K562 (cell line): ENCODE data around the gene SLC26A8. TPM values are rescaled to one million over a fixed set of nuclear protein-coding genes. Genes with fewer than 3 reads are reported as not detected.
A peak's percentile ranks its signal among the peaks of the same experiment; 100 is the strongest.

Experiments used
- ATAC-seq: fragments of 200-7000 bp; cut with Tn5 transposase; 3 replicates; pipeline ENCODE4 v1.9.1; 2020; ENCODE audit warnings: moderate library complexity
- BruUV-seq: library from RNA; stranded (reverse); fragments of 400-500 nt; replicated peaks from 2 replicates; lab custom pipeline; 2021; lab: Mats Ljungman, UMichigan
- CTCF ChIA-PET: fragments of 300-600 bp; formaldehyde crosslinking; extraction: SDS; loops from one replicate; lab custom pipeline; 2021; ENCODE audit warnings: low intra/inter-chr PET ratio; lab: Yijun Ruan, JAX
- POLR2A ChIA-PET: fragments of 300-600, 350-650 bp; sonication (Branson Sonifier 250); formaldehyde crosslinking; extraction: SDS; loops from one replicate; lab custom pipeline; 2021; ENCODE audit warnings: antibody characterized with exemption, inconsistent platforms; lab: Yijun Ruan, JAX
- DNase-seq, 4 experiments: peaks; one replicate each; pipeline versions ENCODE4 v3.0.0 to v3.0.0-alpha.2; 2011 to 2018; ENCODE audit warnings: low spot score in 3 of 4, mixed read lengths in 3 of 4; ENCODE audit errors: extremely low read depth in 1 of 4
- FAIRE-seq: peaks from 2 replicates; lab custom pipeline; 2011; peaks lifted over from hg19 to GRCh38; lab: Jason Lieb, UNC
- H2AFZ ChIP-seq: 2 replicates; pipeline ENCODE4 v1.6.0; 2011; ENCODE audit warnings: low read depth, low read length, control low read depth, inconsistent platforms
- H3K27ac ChIP-seq: fragments of 200-600 bp; 3 replicates; pipeline ENCODE4 v1.8.0; 2011; ENCODE audit warnings: low read depth, mild to moderate bottlenecking, control low read depth, inconsistent platforms, low read length, moderate library complexity, mixed read lengths; ENCODE audit errors: extremely low read depth
- H3K27me3 ChIP-seq, 2 experiments: fragments of 300-600 bp in 1 of 2; 2 replicates in 1 of 2; 3 replicates in 1 of 2; pipeline versions ENCODE4 v1.6.0 to v1.8.0; 2011; ENCODE audit warnings: inconsistent platforms in 2 of 2, low read length in 2 of 2, mild to moderate bottlenecking in 1 of 2, mixed read lengths in 1 of 2, moderate library complexity in 1 of 2; ENCODE audit not compliant: control insufficient read depth in 2 of 2, insufficient read depth in 2 of 2
- H3K36me3 ChIP-seq: fragments of 300-600 bp; 3 replicates; pipeline ENCODE4 v1.8.0; 2011; ENCODE audit warnings: mild to moderate bottlenecking, low read length, inconsistent platforms; ENCODE audit not compliant: control insufficient read depth, insufficient read depth
- H3K4me1 ChIP-seq, 2 experiments: fragments of 200-600 bp in 1 of 2; replicated peaks in 1 of 2; 2 replicates in 1 of 2; 3 replicates in 1 of 2; pipeline versions ENCODE4 v1.5.1 to v1.8.0; 2011; ENCODE audit warnings: inconsistent platforms in 2 of 2, low read length in 2 of 2, mild to moderate bottlenecking in 1 of 2, mixed read lengths in 1 of 2, moderate library complexity in 1 of 2; ENCODE audit not compliant: control insufficient read depth in 2 of 2, insufficient read depth in 2 of 2
- H3K4me2 ChIP-seq: 2 replicates; pipeline ENCODE4 v1.6.1; 2011; ENCODE audit warnings: low read length, control low read depth, inconsistent platforms, mixed read lengths; ENCODE audit not compliant: insufficient read depth
- H3K4me3 ChIP-seq: fragments of 200-600 bp; sonication (generic), shearing (Covaris generic); 2 replicates; pipeline ENCODE4 v1.5.1; 2016; ENCODE audit warnings: control low read depth, inconsistent platforms
- H3K79me2 ChIP-seq: fragments of 200-600 bp; 3 replicates; pipeline ENCODE4 v1.8.0; 2011; ENCODE audit warnings: low read length, inconsistent platforms; ENCODE audit not compliant: control insufficient read depth, insufficient read depth
- H3K9ac ChIP-seq, 2 experiments: 2 replicates each; pipeline versions ENCODE4 v1.6.0 to v1.6.1; 2011; ENCODE audit warnings: low read depth in 2 of 2, low read length in 2 of 2, control low read depth in 1 of 2, inconsistent platforms in 1 of 2, mild to moderate bottlenecking in 1 of 2, mixed read lengths in 1 of 2; ENCODE audit not compliant: insufficient read depth in 1 of 2
- H3K9me1 ChIP-seq: one replicate; pipeline ENCODE4 v1.6.0; 2011; ENCODE audit warnings: inconsistent platforms, mild to moderate bottlenecking, low read length, moderate library complexity; ENCODE audit not compliant: control insufficient read depth, insufficient read depth
- H3K9me3 ChIP-seq: replicated peaks from 2 replicates; pipeline ENCODE4 v1.5.1; 2011; ENCODE audit warnings: low read depth, low read length, inconsistent platforms; ENCODE audit not compliant: control insufficient read depth, insufficient read depth
- H4K20me1 ChIP-seq: replicated peaks from 2 replicates; pipeline ENCODE4 v1.6.1; 2011; ENCODE audit warnings: low read length, inconsistent platforms, mixed read lengths; ENCODE audit not compliant: control insufficient read depth, insufficient read depth
- CHCHD3 ChIP-seq: fragments of 250-450 bp; sonication (Bioruptor Pico); IDR thresholded peaks from 2 replicates; pipeline ENCODE4 v2.1.2; 2022; ENCODE audit warnings: mild to moderate bottlenecking
- HDAC2 ChIP-seq: fragments of 450-650 bp; IDR thresholded peaks from 2 replicates; pipeline ENCODE4 v1.6.1; 2016; ENCODE audit warnings: mild to moderate bottlenecking
- RNF2 ChIP-seq: sonication (generic); IDR thresholded peaks from 2 replicates; pipeline ENCODE4 v1.6.1; 2016
- WGBS: fragments of 100-300 bp; shearing (Covaris generic); methylation state at CpG from one replicate; pipeline ENCODE4 v1.1.6; 2016; ENCODE audit warnings: low coverage, mixed read lengths; ENCODE audit not compliant: insufficient coverage; ENCODE audit errors: missing lambda C conversion rate; 5-methylcytosine and 5-hydroxymethylcytosine counted together
- in situ Hi-C: fragments of 300-500 bp; cut with MboI; formaldehyde crosslinking; loops from 4 replicates; pipeline ENCODE4 v1.15.0; 2018; ENCODE audit warnings: inconsistent platforms, mixed read lengths
- intact Hi-C: fragments of 100-400 bp; cut with micrococcal nuclease; formaldehyde crosslinking; loops from 2 replicates; pipeline ENCODE4 v1.14.2; 2022
- polyA plus RNA-seq, 8 experiments: library from polyadenylated mRNA; depleted of rRNA in 4 of 8; stranded (reverse) in 5 of 8; unstranded in 3 of 8; fragments of >200 nt; fragmentation: Nextera tagmentation in 2 of 8; fragmentation: Illumina TruSeq in 1 of 8; extraction: Ambion mirVana in 2 of 8; extraction: Trizol in 1 of 8; gene quantifications; 2 replicates each; pipeline versions ENCODE4 v1.2.1 to v1.2.3, GENCODE V29; 2011 to 2014; ENCODE audit warnings: inconsistent platforms in 1 of 8, missing spikeins in 1 of 8
- total RNA-seq, 7 experiments: library from RNA; depleted of rRNA in 6 of 7; stranded (reverse); fragments of >200 nt in 6 of 7; fragmentation: Illumina TruSeq in 2 of 7; extraction: Trizol in 2 of 7; gene quantifications; 2 replicates each; pipeline versions ENCODE4 v1.2.1 to v1.2.3, GENCODE V29; 2011 to 2021; ENCODE audit warnings: low replicate concordance in 1 of 7
- TF ChIP-seq, protein P1 (sequence below): IDR thresholded peaks from 3 replicates; pipeline ENCODE4 v1.6.1; 2011; ENCODE audit warnings: borderline replicate concordance, mild to moderate bottlenecking; ENCODE audit not compliant: insufficient read length, insufficient read depth
- TF ChIP-seq, protein P2 (sequence below), 2 experiments: fragments of 450-650 bp in 1 of 2; sonication (generic) in 1 of 2; formaldehyde crosslinking in 1 of 2; IDR thresholded peaks; 2 replicates each; pipeline versions ENCODE4 v1.7.1 to v1.9.0; 2016 to 2022; ENCODE audit warnings: inconsistent platforms in 1 of 2, mild to moderate bottlenecking in 1 of 2, missing genetic modification reagents in 1 of 2

SLC26A8 gene
- total and polyA plus RNA-seq, 9 of the 15 experiments (the other 6 are each of a cell fraction or from before 2014, with no cell fraction given): not detected

DNA sequence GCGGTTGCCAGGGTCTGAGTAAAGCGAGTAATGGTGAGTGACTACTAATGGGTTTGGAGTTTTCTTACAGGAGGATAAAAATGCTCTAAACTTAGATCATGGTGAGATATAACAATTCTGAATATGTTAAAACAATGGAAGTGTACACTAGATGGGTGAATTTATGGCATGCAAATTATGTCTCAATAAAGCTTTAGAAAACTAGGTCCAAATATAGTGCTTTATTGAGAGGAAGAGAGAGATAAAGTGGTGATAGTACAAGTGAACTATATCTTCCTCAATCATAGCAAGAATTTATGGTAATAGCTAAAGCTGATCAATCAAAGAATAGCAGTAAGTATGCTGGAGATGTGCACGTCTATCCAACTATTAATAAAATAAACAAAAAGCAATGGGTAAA lies 127.4 kb downstream of the SLC26A8 start:
- H3K79me2 ChIP-seq: peaks cover 99% of the 10 kb centered on the region
- CTCF ChIA-PET: no interaction called here

More for the DNA sequence above, 127.4 kb downstream of the SLC26A8 start:
- no peak overlapping the region for H3K27ac ChIP-seq
- no peaks in the 10 kb centered on the region for H3K27me3 ChIP-seq
- H3K9me3 ChIP-seq: 0 out of 2 replicates have a peak, but pooled peaks cover 3% of the 10 kb centered on the region
- H3K9ac ChIP-seq: no peak overlapping the region
- peaks cover 18% of the 10 kb centered on the region; the same call in 1 of the 2 replicates for H4K20me1 ChIP-seq
- TF ChIP-seq RNF2 (no peak), HDAC2 (no peak), CHCHD3 (no peak)
- TF ChIP-seq, protein P1, sequence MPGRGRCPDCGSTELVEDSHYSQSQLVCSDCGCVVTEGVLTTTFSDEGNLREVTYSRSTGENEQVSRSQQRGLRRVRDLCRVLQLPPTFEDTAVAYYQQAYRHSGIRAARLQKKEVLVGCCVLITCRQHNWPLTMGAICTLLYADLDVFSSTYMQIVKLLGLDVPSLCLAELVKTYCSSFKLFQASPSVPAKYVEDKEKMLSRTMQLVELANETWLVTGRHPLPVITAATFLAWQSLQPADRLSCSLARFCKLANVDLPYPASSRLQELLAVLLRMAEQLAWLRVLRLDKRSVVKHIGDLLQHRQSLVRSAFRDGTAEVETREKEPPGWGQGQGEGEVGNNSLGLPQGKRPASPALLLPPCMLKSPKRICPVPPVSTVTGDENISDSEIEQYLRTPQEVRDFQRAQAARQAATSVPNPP: no peak
- TF ChIP-seq, protein P2, sequence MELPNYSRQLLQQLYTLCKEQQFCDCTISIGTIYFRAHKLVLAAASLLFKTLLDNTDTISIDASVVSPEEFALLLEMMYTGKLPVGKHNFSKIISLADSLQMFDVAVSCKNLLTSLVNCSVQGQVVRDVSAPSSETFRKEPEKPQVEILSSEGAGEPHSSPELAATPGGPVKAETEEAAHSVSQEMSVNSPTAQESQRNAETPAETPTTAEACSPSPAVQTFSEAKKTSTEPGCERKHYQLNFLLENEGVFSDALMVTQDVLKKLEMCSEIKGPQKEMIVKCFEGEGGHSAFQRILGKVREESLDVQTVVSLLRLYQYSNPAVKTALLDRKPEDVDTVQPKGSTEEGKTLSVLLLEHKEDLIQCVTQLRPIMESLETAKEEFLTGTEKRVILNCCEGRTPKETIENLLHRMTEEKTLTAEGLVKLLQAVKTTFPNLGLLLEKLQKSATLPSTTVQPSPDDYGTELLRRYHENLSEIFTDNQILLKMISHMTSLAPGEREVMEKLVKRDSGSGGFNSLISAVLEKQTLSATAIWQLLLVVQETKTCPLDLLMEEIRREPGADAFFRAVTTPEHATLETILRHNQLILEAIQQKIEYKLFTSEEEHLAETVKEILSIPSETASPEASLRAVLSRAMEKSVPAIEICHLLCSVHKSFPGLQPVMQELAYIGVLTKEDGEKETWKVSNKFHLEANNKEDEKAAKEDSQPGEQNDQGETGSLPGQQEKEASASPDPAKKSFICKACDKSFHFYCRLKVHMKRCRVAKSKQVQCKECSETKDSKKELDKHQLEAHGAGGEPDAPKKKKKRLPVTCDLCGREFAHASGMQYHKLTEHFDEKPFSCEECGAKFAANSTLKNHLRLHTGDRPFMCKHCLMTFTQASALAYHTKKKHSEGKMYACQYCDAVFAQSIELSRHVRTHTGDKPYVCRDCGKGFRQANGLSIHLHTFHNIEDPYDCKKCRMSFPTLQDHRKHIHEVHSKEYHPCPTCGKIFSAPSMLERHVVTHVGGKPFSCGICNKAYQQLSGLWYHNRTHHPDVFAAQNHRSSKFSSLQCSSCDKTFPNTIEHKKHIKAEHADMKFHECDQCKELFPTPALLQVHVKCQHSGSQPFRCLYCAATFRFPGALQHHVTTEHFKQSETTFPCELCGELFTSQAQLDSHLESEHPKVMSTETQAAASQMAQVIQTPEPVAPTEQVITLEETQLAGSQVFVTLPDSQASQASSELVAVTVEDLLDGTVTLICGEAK (IDR thresholded peaks at IDR 0.05): peak; percentile 64
- TF ChIP-seq, protein P2 (CRISPR knock-in tag; IDR thresholded peaks at IDR 0.05): no peak
- H3K4me1 ChIP-seq: no peaks in the 10 kb centered on the region
- no peak overlapping the region for H2AFZ ChIP-seq
- H3K4me3 ChIP-seq: no peak overlapping the region
- no TSS peak for BruUV-seq
- intact Hi-C loops: no loop called here
- no peak overlapping the region for H3K4me2 ChIP-seq
- FAIRE-seq (no peak), DNase-seq (no peak), ATAC-seq (no peak)
- POLR2A ChIA-PET: interaction anchor here (1.1 kb wide), 1 partner anchor 11 kb away, joined by 4 read pairs; no protein-coding TSS in a partner anchor
- H3K9me1 ChIP-seq: no peaks in the 10 kb centered on the region
- H3K36me3 ChIP-seq: peaks cover 83% of the 10 kb centered on the region
- WGBS: 92% methylated on average over 3 of the region's 3 CpGs
- in situ Hi-C loops: no loop called here
